Hepatocyte (in vitro differentiated cells): ENCODE measurements around the gene PYGM. TPM values are rescaled to one million over a fixed set of nuclear protein-coding genes. Genes with fewer than 3 reads are reported as not detected.
"Not testable (repeated sequence)": the region's sequence is repeated elsewhere in the genome, so short reads cannot be mapped to it uniquely, and the experiment has no call there.

ENCODE experiments used
- DNase-seq: peaks from one replicate; pipeline ENCODE4 v3.0.0-alpha.2; 2016; ENCODE audit warnings: low spot score
- H2AFZ ChIP-seq: fragments of 200-600 bp; sonication (generic); 2 replicates; pipeline ENCODE4 v1.6.0; 2016; ENCODE audit warnings: antibody characterized with exemption, mild to moderate bottlenecking
- H3K27ac ChIP-seq: fragments of 200-600 bp; sonication (generic); 2 replicates; pipeline ENCODE4 v1.5.1; 2016; ENCODE audit warnings: mild to moderate bottlenecking
- H3K27me3 ChIP-seq: fragments of 200-600 bp; sonication (generic); 2 replicates; pipeline ENCODE4 v1.6.1; 2016
- H3K36me3 ChIP-seq: fragments of 200-600 bp; sonication (generic); replicated peaks from 2 replicates; pipeline ENCODE4 v1.5.1; 2016; ENCODE audit warnings: low read depth; ENCODE audit not compliant: insufficient read depth
- H3K4me1 ChIP-seq: fragments of 200-600 bp; sonication (generic); 2 replicates; pipeline ENCODE4 v1.5.1; 2016; ENCODE audit warnings: mild to moderate bottlenecking, moderate library complexity; ENCODE audit not compliant: insufficient read depth
- H3K4me2 ChIP-seq: fragments of 200-600 bp; sonication (generic); 2 replicates; pipeline ENCODE4 v1.6.0; 2016
- H3K4me3 ChIP-seq: fragments of 200-600 bp; sonication (generic); 2 replicates; pipeline ENCODE4 v1.5.1; 2016; ENCODE audit warnings: mild to moderate bottlenecking
- H3K79me2 ChIP-seq: fragments of 200-600 bp; sonication (generic); 2 replicates; pipeline ENCODE4 v1.6.0; 2017; ENCODE audit warnings: mild to moderate bottlenecking
- H3K9me2 ChIP-seq: fragments of 200-600 bp; sonication (generic); replicated peaks from 2 replicates; pipeline ENCODE4 v1.6.0; 2017; ENCODE audit warnings: mild to moderate bottlenecking; ENCODE audit not compliant: insufficient read depth
- H3K9me3 ChIP-seq: fragments of 200-600 bp; sonication (generic); 2 replicates; pipeline ENCODE4 v1.5.1; 2016; ENCODE audit warnings: low read depth, mild to moderate bottlenecking
- H4K20me1 ChIP-seq: fragments of 200-600 bp; sonication (generic); 2 replicates; pipeline ENCODE4 v1.6.0; 2016; ENCODE audit warnings: mild to moderate bottlenecking; ENCODE audit not compliant: insufficient read depth, poor library complexity, severe bottlenecking
- EZH2 ChIP-seq: fragments of 200-600 bp; sonication (generic); IDR thresholded peaks from 2 replicates; pipeline ENCODE4 v1.6.1; 2016; ENCODE audit warnings: antibody characterized with exemption, mild to moderate bottlenecking, borderline replicate concordance
- EZH2phosphoT487 ChIP-seq: fragments of 200-600 bp; sonication (generic); IDR thresholded peaks from one replicate; pipeline ENCODE4 v1.6.1; 2018; ENCODE audit warnings: antibody characterized with exemption, mild to moderate bottlenecking, low read depth, moderate library complexity; ENCODE audit not compliant: unreplicated experiment, severe bottlenecking
- WGBS: methylation state at CpG from one replicate; pipeline ENCODE4 v1.1.6; 2016; ENCODE audit warnings: low lambda C conversion rate; ENCODE audit errors: missing lambda C conversion rate; 5-methylcytosine and 5-hydroxymethylcytosine counted together
- polyA plus RNA-seq: library from polyadenylated mRNA; unstranded; fragments of >200 nt; fragmentation: Nextera tagmentation; extraction: Ambion mirVana; gene quantifications from 2 replicates; pipeline ENCODE4 v1.2.1, GENCODE V29; 2016
- total RNA-seq: library from RNA; depleted of rRNA; stranded (reverse); fragments of >200 nt; gene quantifications from 2 replicates; pipeline ENCODE4 v1.2.3, GENCODE V29; 2014
- TF ChIP-seq, protein P1 (sequence below): fragments of 200-600 bp; sonication (generic); IDR thresholded peaks from 2 replicates; pipeline ENCODE4 v1.5.1; 2016; ENCODE audit warnings: antibody characterized with exemption, mild to moderate bottlenecking; ENCODE audit not compliant: poor library complexity

PYGM gene
- total and polyA plus RNA-seq, 2 experiments from 2014 or later = 1.9 to 4.0 TPM

DNA sequence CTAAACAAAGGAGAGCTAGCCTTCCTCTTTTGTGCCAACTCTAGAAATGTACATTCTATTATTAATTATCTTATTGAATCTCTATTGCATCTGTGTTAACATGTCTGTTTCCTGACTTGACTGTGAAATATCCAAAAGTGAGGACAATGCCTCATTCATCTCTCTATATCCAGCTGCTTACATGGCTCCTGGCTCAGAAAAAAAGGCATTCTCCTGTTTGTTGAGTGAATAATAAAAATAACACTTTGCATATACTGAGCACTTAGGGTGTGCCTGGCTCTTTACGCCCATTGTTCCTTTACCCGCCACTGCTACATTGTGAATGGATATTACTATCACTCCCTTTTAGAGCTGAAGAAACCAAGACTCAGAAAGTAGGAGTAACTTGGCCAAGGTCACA is 56.7 kb downstream of the PYGM start:
- Histone ChIP-seq H3K27ac (no peak overlapping the region), H2AFZ (no peak overlapping the region), H3K9me2 (no peaks in the 10 kb centered on the region), H3K79me2 (no peaks in the 10 kb centered on the region), H4K20me1 (no peaks in the 10 kb centered on the region), H3K36me3 (no peaks in the 10 kb centered on the region), H3K4me3 (no peak overlapping the region), H3K4me1 (no peaks in the 10 kb centered on the region), H3K27me3 (peaks cover 30% of the 10 kb centered on the region), H3K4me2 (no peak overlapping the region), H3K9me3 (no peaks in the 10 kb centered on the region)
- 95% methylated on average over 2 of the region's 2 CpGs for WGBS
- no peak for DNase-seq
- TF ChIP-seq, protein P1, sequence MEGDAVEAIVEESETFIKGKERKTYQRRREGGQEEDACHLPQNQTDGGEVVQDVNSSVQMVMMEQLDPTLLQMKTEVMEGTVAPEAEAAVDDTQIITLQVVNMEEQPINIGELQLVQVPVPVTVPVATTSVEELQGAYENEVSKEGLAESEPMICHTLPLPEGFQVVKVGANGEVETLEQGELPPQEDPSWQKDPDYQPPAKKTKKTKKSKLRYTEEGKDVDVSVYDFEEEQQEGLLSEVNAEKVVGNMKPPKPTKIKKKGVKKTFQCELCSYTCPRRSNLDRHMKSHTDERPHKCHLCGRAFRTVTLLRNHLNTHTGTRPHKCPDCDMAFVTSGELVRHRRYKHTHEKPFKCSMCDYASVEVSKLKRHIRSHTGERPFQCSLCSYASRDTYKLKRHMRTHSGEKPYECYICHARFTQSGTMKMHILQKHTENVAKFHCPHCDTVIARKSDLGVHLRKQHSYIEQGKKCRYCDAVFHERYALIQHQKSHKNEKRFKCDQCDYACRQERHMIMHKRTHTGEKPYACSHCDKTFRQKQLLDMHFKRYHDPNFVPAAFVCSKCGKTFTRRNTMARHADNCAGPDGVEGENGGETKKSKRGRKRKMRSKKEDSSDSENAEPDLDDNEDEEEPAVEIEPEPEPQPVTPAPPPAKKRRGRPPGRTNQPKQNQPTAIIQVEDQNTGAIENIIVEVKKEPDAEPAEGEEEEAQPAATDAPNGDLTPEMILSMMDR = no peak
- TF ChIP-seq EZH2phosphoT487 (no peak), EZH2 (no peak)

DNA sequence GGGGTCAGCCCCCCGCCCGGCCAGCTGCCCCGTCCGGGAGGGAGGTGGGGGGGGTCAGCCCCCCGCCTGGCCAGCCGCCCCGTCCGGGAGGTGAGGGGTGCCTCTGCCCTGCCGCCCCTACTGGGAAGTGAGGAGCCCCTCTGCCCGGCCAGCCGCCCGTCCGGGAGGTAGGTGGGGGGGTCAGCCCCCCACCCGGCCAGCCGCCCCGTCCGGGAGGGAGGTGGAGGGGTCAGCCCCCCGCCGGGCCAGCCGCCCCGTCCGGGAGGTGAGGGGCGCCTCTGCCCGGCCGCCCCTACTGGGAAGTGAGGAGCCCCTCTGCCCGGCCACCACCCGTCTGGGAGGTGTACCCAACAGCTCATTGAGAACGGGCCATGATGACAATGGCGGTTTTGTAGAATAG is 57.8 kb downstream of the PYGM start:
- not testable (repeated sequence) for H3K27ac ChIP-seq, H3K4me1 ChIP-seq, H3K9me2 ChIP-seq

DNA sequence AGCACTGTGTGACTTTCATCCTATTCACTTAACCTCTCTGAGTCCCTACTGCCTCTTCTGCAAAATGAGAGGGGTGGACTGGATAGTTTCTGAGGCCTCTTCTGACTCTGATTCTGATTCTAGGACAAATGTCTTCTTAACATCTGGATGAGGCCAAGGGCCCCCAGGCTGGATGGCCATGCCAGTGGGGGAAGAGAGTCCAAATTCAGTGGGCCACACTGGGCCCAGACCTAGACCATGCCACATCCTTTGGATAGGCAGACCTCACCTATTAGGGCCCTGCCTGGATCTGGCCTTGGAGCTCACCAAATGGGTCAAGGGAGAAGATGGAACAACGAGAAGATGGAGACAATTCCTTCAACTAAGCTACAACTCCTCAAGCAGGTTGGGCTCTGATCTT is 61.3 kb downstream of the PYGM start:
- no peak overlapping the region for H2AFZ ChIP-seq
- peaks cover 32% of the 10 kb centered on the region for H3K27me3 ChIP-seq
- no peak overlapping the region for H3K27ac ChIP-seq
- no peaks in the 10 kb centered on the region for H3K9me2 ChIP-seq
- 61% methylated on average over 1 of the region's 1 CpG for WGBS
- no peaks in the 10 kb centered on the region for H3K4me1 ChIP-seq
- no peaks in the 10 kb centered on the region for H3K9me3 ChIP-seq
- no peaks in the 10 kb centered on the region for H3K79me2 ChIP-seq
- no peak overlapping the region for H3K4me2 ChIP-seq
- H3K36me3 ChIP-seq = no peaks in the 10 kb centered on the region
- no peak for DNase-seq
- TF ChIP-seq EZH2phosphoT487 (no peak), EZH2 (no peak)
- TF ChIP-seq, protein P1 = no peak
- H3K4me3 ChIP-seq = no peak overlapping the region
- no peaks in the 10 kb centered on the region for H4K20me1 ChIP-seq

More for the DNA sequence above, 57.8 kb downstream of the PYGM start:
- not testable (repeated sequence) for H4K20me1 ChIP-seq, H3K4me2 ChIP-seq, H3K36me3 ChIP-seq, DNase-seq, H3K9me3 ChIP-seq, H3K79me2 ChIP-seq, H2AFZ ChIP-seq, H3K4me3 ChIP-seq
- WGBS = 89% methylated on average over 7 of the region's 29 CpGs
- H3K27me3 ChIP-seq = peaks cover 29% of the 10 kb centered on the region

DNA sequence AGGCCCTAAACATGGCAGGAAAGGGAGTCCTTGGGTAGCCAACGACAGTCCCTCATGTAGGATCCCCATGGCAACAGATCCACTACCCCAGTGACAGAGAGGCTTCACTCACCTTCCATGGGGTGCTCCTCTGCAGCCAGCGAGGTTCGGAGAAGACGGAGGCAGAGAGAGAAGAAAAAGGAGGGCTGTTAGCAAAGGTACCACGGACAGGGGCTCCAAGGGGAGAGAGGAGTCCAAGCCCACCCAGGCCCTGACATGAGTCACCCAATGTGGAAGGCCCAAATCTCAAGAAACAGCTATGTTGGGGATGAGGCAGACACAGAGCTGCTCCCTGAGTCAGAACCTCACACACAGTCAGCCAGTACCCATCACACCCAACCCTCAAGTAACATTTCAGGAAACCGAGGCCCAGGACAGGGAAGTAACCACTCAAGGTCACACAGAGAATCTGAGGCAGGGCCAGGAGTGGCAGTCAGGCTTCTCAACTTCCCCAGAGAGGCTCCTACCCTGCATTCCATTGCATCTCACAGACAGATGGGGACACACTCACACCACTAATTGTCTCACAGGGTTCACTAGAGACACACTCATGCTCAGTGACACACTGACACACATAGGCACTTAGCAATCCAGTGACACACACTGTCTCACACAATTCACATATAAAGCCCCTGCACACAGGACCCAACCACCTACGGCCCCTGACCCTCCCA is 62.0 kb downstream of the PYGM start:
- Histone ChIP-seq H3K79me2 (no peaks in the 10 kb centered on the region), H3K36me3 (no peaks in the 10 kb centered on the region), H3K27ac (no peak overlapping the region), H3K4me3 (no peak overlapping the region), H3K4me1 (no peaks in the 10 kb centered on the region), H3K4me2 (no peak overlapping the region), H3K9me2 (no peaks in the 10 kb centered on the region), H3K9me3 (no peaks in the 10 kb centered on the region), H3K27me3 (peaks cover 33% of the 10 kb centered on the region), H4K20me1 (no peaks in the 10 kb centered on the region), H2AFZ (no peak overlapping the region)
- 79% methylated on average over 7 of the region's 7 CpGs for WGBS
- no peak for DNase-seq
- TF ChIP-seq EZH2phosphoT487 (no peak), EZH2 (no peak)
- TF ChIP-seq, protein P1 = no peak

Other genes with a start within 250 kb of the PYGM start
- gene SLC22A11, start 204.0 kb downstream of the PYGM start, total RNA-seq = 0.10 TPM in 1 of 2 replicates, not detected in the other
- 0.59 and 1.1 TPM in 2 replicates for gene SLC22A11, start 204.0 kb downstream of the PYGM start, polyA plus RNA-seq
- gene SLC22A12, start 168.8 kb downstream of the PYGM start, total RNA-seq = not detected in 2 replicates
- gene SLC22A12, start 168.8 kb downstream of the PYGM start, polyA plus RNA-seq = 0.11 TPM in 1 of 2 replicates, not detected in the other
- gene NRXN2, start 36.8 kb downstream of the PYGM start, total RNA-seq = 0.28 and 0.83 TPM in 2 replicates
- gene NRXN2, start 36.8 kb downstream of the PYGM start, polyA plus RNA-seq = 1.7 and 2.8 TPM in 2 replicates
- 0.24 and 3.2 TPM in 2 replicates for gene RASGRP2, start 15.8 kb downstream of the PYGM start, total RNA-seq
- gene RASGRP2, start 15.8 kb downstream of the PYGM start, polyA plus RNA-seq = 0.10 and 3.6 TPM in 2 replicates
- gene SF1, start 18.6 kb upstream of the PYGM start, total RNA-seq = 126 and 163 TPM in 2 replicates
- 138 and 157 TPM in 2 replicates for gene SF1, start 18.6 kb upstream of the PYGM start, polyA plus RNA-seq
- 7.8 and 23.5 TPM in 2 replicates for gene MAP4K2, start 43.2 kb upstream of the PYGM start, total RNA-seq
- gene MAP4K2, start 43.2 kb upstream of the PYGM start, polyA plus RNA-seq = 9.0 and 13.2 TPM in 2 replicates
- 14.1 and 18.6 TPM in 2 replicates for gene MEN1, start 50.6 kb upstream of the PYGM start, total RNA-seq
- 49.1 and 49.9 TPM in 2 replicates for gene MEN1, start 50.6 kb upstream of the PYGM start, polyA plus RNA-seq
- 6.5 and 8.4 TPM in 2 replicates for gene CDC42BPG, start 84.7 kb upstream of the PYGM start, total RNA-seq
- gene CDC42BPG, start 84.7 kb upstream of the PYGM start, polyA plus RNA-seq = 3.1 and 5.5 TPM in 2 replicates
- gene EHD1, start 118.6 kb upstream of the PYGM start, total RNA-seq = 44.8 and 52.4 TPM in 2 replicates
- gene EHD1, start 118.6 kb upstream of the PYGM start, polyA plus RNA-seq = 66.6 and 69.5 TPM in 2 replicates
- 16.4 and 18.1 TPM in 2 replicates for gene ATG2A, start 157.2 kb upstream of the PYGM start, total RNA-seq
- 11.7 and 17.0 TPM in 2 replicates for gene ATG2A, start 157.2 kb upstream of the PYGM start, polyA plus RNA-seq
- 15.8 and 16.9 TPM in 2 replicates for gene PPP2R5B, start 164.7 kb upstream of the PYGM start, total RNA-seq
- 16.2 and 19.5 TPM in 2 replicates for gene PPP2R5B, start 164.7 kb upstream of the PYGM start, polyA plus RNA-seq
- gene GPHA2, start 175.9 kb upstream of the PYGM start, total RNA-seq = 2.0 TPM in 1 of 2 replicates, not detected in the other
- not detected in 2 replicates for gene GPHA2, start 175.9 kb upstream of the PYGM start, polyA plus RNA-seq
- not detected in 2 replicates for gene MAJIN, start 212.1 kb upstream of the PYGM start, total RNA-seq
- gene MAJIN, start 212.1 kb upstream of the PYGM start, polyA plus RNA-seq = not detected in 2 replicates
- 0.68 and 1.9 TPM in 2 replicates for gene BATF2, start 237.0 kb upstream of the PYGM start, total RNA-seq
- 2.6 TPM in 1 of 2 replicates, not detected in the other for gene BATF2, start 237.0 kb upstream of the PYGM start, polyA plus RNA-seq